K562 treated with DMSO at 1 percent for 48 hours (cell line): ENCODE measurements around the gene VTCN1. TPM values are rescaled to one million over a fixed set of nuclear protein-coding genes. Genes with fewer than 3 reads are reported as not detected.

ENCODE experiments used
- total RNA-seq: library from RNA; unstranded; fragments of 300-600 nt; gene quantifications from 2 replicates; pipeline ENCODE4 v1.2.3, GENCODE V29; 2022; ENCODE audit warnings: low replicate concordance; ENCODE audit errors: extremely low read depth

VTCN1 gene, protein sequence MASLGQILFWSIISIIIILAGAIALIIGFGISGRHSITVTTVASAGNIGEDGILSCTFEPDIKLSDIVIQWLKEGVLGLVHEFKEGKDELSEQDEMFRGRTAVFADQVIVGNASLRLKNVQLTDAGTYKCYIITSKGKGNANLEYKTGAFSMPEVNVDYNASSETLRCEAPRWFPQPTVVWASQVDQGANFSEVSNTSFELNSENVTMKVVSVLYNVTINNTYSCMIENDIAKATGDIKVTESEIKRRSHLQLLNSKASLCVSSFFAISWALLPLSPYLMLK
- total RNA-seq: not detected in 2 replicates

DNA sequence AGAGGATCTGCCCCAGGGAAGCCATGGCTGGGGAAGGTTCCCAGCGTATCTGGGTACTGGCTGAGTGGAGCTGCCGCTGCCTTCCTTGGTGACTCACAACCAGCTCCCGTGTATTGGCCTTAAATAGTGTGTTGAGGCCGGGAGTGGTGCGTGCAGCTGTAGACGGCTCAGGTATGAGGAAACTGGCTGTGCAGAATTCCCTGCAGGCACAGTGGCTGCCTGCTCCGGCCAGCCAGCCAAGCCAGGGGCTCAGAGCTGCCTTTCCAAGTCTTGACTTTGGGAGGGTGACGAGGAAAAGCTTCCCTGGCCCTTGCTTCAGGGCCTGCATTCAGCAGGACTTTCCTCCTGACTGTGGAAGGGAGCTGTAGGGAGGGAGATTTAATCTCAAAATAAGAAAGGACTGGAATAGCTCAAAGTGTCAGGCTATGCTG, at the start of gene VTCN1:
Gene VTCN1 (minus strand): TSS at position 97 of the 431 bp plus-strand sequence. CDS start 72 bp downstream, at position 25.

DNA sequence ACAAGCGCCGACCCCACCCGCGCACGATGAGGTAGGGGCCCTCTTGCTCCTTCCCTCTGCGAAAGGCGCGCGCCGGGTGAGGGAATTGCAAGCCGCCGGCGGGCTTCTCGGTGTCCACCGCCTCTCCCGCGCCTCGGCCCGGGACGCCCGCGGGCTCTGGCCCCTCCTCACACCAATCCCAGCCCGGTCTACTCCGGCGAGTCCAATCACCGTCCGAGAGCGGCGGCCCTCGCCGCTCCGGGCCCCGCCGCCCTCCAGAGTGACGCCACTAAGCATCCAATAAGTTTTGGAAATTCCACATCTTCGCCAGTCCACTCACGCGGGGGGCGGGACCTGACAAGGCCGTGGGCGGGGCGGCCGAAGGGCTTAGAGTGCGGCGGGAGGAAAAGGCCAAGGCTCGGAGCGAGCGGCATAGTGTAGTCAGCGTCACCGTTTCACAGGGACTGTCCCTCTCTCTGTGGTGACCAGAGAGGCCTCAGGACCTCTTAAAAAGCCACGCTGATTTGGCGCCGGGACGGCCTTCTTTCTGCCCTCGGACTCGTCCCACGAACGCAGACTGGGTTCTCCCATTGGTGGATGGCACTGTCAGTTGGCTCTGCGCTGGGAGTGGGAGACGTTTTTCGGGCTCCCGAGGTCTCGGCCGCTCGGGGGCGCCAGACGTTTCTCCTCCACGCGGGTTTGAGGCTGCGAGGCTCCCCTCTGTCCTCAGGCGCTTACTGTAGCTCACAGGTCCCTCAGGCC, 89.0 kb downstream of the VTCN1 start, which contains the start of gene TRIM45:
Gene TRIM45 (minus strand): TSS at position 161 of the 741 bp plus-strand sequence. CDS start 548 bp downstream, outside the sequence.

Other genes starting within 250 kb of the VTCN1 start
- not detected in 2 replicates for gene CD101, start 209.2 kb downstream of the VTCN1 start, total RNA-seq
- not detected in 2 replicates for gene TTF2, start 150.6 kb downstream of the VTCN1 start, total RNA-seq
- gene TRIM45, start 89.2 kb downstream of the VTCN1 start, total RNA-seq: not detected in 2 replicates
- gene MAN1A2, start 156.5 kb upstream of the VTCN1 start, total RNA-seq: not detected in 2 replicates